Activated CD4-positive, alpha-beta T cell treated with anti-CD3 and anti-CD28 coated beads, Interleukin-2, amount 50 U/mL, for 1 hour (primary cell): ENCODE results near the gene TCF12.
"Not testable (repeated sequence)": the region's sequence is repeated elsewhere in the genome, so short reads cannot be mapped to it uniquely, and the experiment has no call there.

ENCODE experiments used
- DNase-seq: peaks from one replicate; pipeline ENCODE4 v3.0.0-alpha.2; 2020

Gene TCF12

GRCh38 chr15:56916825-56917477 lies 1.5 kb upstream of the TCF12 start:
- no peak for DNase-seq

- DNase-seq: no peak
Measured at GRCh38 chr15:56917652-56918045, 795 bp upstream of the TCF12 start.

DNA sequence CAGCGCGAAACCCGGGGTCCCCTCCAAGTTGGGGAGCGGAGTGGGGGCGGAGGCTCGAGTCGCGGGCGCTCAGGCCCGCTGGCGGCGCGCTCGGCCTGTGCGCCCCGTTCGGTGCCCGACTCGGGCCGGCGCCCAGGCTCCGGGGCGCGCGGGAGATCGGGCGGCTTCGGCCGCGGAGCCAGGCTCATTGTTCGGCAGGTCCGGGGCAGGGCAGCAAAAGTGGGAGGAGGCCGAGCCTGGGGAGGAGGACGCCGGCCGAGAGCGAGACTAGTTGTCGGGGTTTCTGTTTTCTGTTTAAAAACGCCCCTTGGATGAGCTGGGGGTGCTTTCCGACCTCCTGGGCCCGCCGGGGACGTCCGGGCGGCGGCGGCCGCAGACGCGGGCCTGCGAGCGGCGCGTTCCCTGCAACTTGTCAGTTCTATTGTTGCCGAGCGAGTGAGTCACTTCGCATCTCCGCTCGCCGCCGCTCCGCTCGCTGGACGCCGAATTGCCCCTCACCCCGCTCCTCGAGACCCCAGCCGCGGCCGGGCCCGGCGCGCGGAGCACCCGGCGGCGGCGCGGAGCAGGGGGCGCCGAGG lies 676 bp downstream of the TCF12 start:
- DNase-seq: peak; percentile 54

DNA sequence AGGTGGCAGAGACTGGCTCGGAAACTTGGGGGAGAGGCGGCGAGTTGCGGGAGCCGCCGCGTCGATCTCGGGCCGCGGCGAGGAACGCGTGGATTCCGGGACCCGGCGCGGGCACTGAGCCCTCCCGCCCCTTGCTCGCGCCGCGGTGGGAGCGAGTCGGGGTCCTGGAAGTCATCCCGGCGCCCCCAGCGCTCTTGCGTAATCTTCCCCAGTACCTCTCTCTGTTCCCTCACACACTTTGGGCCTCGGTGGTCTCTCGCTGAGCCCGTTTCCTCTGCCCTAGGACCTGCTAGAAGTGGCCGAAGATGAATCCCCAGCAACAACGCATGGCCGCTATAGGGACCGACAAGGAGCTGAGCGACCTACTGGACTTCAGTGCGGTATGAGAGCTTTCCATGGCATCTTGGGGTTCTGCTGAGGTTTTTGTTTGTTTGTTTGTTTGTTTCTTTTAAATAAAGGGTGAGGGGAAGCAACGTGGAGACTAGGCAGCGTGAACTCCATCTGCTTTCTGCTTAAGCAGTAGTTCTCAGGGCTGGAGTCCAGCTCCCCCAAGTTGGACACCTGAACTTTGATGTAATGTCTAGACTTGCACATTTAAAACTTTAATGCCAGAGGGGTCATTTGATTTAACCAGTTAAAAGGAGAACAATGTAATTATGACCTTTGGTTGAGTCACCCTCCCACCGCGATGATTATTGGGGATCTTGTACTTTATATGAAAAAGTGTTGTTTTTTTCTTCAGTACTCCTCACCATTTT lies 1.3 kb downstream of the TCF12 start:
- peak; percentile 10 for DNase-seq

DNA sequence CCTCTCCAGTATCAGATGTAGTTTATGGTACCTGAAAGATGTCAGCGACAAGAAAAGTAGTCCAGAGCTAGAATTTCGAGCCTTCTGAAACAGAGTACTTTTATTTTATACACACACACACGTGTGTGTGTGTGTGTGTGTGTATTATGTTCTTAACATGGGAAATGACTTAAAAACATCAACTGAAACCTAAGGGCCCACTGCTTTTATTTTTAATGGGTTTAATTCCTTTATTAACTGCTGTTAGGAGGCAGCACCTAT lies 1.9 kb downstream of the TCF12 start:
- DNase-seq: no peak

DNA sequence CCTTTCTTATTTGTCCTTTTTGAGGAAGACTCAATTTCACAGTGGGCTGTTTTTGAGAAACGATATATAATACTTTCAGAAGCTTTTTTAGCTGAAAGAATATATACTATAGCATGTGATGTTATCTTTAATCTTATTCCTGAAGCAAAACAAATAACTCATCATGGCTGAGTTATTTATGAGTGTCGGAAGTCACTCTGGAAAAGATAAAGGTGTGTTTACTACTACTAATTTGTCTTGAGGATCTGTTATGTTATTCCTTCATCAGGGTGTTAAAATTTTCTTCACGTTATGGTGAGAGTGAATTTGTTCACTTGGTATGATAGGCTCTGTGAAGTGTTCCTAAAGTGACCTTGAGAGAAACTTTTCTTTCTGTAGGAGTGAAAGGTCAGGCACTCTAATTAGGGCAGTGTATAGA lies 4.7 kb downstream of the TCF12 start:
- no peak for DNase-seq

- no peak for DNase-seq
Measured at GRCh38 chr15:56927816-56928215, 9.4 kb downstream of the TCF12 start.

- no peak for DNase-seq
Measured at GRCh38 chr15:56929399-56929798, 11.0 kb downstream of the TCF12 start.

DNA sequence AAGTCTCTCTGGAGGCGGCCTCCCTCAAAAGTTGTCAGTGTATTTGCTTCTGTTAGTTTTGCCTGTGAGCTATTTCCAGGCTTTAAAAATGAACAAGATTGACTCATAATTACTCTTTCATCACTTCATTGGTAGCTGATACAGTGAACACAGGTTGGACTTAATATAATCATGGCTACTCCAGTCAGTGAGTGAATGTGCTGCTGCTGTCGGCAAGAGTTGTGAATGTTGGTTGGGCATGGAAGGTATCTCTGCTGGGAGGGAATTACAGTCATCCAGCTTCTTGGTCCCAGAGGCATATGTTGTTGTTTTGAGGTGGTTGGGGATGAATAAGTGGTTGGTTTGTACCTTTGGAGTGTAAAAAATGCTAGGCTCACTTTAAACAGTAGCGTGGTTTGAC lies 11.5 kb downstream of the TCF12 start:
- no peak for DNase-seq

DNA sequence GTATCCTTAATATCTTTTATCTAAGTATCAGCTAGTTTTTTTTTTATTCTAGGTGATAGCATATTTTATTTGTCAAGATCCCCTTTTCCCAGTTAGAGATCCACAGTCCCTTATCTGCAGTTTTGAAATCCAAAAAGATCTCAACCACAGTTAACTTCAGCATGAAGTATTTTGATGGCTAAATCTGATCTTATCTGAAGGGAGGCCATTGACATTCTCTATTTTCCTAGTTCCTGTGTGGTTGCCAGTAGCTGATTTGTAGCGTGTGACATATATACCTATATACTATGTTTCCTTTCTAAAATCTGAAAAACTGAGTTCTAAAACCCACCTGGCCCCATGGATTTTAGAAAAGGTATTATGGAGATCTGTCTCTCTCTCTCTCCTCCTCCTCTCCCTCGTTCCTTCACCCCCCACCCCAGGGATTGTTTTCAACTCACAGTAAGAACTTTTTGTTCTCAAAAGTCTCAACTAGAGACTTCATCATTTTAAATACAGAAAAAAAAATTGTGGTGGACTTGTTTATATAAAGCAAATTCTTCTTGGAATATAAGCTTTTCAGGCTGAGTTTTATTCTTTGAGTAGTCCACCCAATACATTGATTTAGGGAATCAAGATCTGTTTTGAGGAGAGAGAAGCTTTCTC lies 12.3 kb downstream of the TCF12 start:
- DNase-seq: no peak

DNA sequence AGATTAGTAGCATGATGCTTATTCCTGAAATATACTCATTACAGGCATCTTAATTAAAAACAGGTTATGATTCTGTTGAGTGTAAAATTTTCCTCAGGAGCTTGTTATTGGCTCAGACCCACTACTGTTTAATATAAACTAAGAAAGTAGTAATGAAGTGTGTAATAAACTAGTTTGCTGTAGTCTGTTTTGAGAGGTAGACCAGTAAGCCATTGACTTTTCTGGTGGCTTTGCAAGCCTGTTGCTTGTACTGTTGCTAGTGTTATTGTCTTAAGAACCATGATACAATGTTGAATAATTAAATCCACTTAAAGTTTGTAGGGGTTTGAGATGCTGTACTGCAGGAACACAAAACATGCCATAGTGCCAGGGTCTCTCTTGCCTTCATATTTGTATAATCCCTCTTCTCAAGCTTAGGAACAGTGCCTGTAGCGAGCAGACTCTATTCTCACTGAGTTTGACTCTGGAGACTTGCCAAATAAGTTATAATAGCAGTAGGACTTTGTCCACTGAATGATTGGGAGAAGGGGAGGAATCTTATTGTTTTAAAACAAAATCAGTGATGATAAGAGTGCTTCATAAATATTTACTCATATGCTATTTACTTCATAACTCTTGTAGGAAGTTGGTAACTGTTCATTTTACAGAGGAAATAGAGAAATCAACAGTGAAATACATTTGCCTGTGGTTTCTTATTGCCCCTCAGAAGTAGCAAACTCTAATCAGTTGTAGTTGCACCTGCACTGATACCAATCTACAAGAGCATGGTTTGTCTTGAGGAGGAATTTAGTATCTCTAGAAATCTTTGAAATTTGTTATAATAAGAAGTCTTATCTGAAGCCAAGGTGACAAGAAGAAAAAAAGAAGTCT lies 13.4 kb downstream of the TCF12 start:
- no peak for DNase-seq

DNA sequence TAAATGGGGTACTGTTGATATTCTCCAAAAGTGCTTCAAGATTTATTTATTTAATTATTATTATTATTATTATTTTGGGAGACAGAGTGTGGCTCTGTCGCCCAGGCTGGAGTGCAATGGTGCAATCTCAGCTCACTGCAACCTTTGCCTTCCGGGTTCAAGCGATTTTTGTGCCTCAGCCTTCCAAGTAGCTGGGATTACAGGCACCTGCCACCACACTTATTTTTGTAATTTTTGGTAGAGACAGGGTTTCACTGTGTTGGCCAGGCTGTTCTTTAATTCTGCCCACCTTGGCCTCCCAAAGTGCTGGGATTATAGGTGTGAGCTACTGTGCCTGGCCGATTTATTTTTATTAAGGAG lies 14.0 kb downstream of the TCF12 start:
- DNase-seq: not testable (repeated sequence)

DNA sequence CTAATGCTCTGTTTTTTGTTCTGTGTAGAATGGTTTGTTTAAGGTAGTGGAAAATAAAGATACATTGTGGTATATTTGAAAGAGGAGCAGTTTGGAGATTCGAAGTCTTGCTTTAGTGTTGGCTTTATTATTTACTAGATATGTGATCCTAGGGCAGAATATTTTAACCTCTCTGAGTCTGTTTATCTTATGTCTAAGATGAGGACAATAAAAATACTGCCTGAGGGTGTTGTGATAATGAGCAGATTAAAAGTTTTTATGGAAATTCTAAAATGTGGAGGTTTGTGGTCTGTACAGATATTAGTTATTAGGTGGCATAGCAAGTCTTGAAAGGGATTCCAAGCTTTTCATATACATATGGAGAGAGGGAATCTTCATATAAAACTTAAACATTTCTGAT lies 15.0 kb downstream of the TCF12 start:
- DNase-seq: no peak

GRCh38 chr15:56933811-56934210 lies 15.4 kb downstream of the TCF12 start:
- no peak for DNase-seq

DNA sequence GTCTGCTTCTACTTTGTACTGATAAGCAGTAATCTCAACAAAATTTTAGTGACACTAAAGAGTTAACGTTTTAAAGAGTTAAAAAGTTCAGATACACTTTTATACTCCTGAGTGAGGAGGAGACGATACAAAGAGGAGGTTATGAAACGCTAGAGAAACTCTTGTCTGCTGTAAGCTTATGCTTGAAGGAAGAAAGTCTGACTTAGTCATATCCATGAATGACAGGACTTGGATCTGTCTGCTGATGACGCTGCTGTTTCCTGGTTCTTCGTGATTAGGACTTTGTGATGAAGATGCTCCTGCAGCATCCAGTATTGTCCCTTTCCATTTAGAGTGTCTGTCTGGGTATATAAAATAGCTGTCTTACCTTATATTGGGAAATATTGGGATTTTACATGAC lies 15.8 kb downstream of the TCF12 start:
- DNase-seq: no peak

DNA sequence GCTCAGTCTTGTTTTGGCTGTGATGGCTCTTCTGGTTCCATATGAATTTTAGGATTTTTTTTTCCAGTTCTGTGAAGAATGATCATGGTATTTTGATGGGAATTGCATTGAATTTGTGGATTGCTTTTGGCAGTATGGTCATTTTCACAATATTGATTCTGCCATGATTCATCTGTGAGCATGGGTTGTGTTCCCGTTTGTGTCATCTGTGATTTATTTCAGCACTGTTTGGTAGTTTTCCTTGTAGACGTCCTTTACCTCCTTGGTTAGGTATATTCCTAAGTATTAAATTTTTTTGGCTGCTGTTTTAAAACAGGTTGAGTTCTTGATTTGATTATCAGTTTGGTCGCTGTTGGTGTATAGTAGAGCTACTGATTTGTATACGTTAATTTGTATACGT lies 18.5 kb downstream of the TCF12 start:
- no peak for DNase-seq

- DNase-seq: no peak
Measured at GRCh38 chr15:56939257-56939656, 20.8 kb downstream of the TCF12 start.

DNA sequence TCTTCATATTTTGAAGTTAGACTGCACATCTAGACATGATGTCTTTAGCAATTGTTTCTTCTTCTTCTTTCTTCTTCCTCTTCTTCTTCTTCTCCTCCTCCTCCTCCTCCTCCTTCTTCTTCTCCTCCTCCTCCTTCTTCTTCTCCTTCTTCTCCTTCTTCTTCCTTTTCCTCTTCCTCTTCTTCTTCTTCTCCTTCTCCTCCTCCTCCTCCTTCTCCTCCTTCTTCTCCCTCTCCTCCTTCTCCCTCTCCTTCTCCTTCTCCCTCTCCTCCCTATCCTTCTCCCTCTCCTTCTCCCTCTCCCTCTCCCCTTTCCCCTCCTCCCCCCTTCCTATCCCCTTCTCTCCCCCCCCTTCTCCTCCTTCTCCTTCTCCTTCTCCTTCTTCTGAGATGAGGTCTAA lies 21.9 kb downstream of the TCF12 start:
- no peak for DNase-seq

GRCh38 chr15:56942118-56942517 lies 23.7 kb downstream of the TCF12 start:
- DNase-seq: no peak

- no peak for DNase-seq
Measured at GRCh38 chr15:56943403-56943802, 25.0 kb downstream of the TCF12 start.

GRCh38 chr15:56944485-56944884 lies 26.0 kb downstream of the TCF12 start:
- DNase-seq: no peak

GRCh38 chr15:56946150-56946549 lies 27.7 kb downstream of the TCF12 start:
- DNase-seq: no peak
